ENCODE results near the gene AHCYL2.
"Not testable (repeated sequence)": the region's sequence is repeated elsewhere in the genome, so short reads cannot be mapped to it uniquely, and the experiment has no call there.

The AHCYL2 gene

DNA sequence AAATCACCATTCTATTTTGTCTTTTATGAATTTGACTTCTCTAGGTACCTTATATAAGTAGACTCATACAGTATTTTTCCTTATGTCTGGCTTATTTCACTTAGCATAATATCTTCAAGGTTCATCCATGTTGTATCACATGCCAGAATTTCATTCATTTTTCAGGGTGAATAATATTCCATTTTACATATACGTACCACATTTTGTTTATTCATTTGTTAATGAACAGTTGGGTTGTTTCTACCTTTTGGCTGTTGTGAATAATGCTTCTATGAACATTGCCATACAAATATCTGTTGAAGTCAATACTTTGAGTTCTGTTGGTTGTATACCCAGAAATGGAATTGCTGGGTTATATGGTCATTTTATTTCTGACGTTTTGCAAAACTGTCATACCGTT, 20.7 kb downstream of the AHCYL2 start:
- no peak for DNase-seq

DNA sequence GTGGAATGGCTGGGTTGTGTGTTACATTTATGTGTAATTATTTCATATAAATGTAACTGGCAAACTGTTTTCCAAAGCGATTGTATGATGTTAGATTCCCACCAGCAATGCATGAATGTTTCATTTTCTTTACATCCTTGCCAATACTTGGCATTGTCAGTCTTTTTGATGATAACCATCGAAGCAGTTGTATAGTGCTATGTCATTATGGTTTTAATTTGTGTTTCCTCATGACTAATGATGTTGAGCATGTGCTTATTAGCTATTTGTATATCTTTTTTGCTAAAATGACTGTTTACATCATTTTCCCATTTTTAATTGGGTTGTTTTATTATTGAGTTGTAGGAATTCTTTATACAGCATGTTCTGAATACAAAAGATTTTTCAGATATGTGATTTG, 22.3 kb downstream of the AHCYL2 start:
- DNase-seq: no peak

DNA sequence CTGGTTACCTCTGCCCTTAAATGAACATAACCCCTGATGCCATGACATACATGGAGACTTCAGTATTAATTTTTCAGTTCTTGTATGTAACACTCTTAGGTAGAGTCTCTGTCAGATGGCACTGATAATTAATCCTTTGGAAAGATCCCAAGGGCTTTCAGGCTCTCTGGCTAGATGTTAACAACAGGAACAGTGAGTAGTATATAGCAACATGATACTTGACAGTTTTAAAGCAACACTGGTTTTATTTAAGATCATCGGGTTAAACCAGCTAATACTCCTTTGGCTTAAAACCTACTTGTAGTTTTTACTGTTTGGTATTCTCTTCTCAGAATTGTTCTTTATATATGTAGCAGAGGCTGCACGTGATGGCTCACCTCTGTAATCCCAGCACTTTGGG, 27.3 kb downstream of the AHCYL2 start:
- no peak for DNase-seq

DNA sequence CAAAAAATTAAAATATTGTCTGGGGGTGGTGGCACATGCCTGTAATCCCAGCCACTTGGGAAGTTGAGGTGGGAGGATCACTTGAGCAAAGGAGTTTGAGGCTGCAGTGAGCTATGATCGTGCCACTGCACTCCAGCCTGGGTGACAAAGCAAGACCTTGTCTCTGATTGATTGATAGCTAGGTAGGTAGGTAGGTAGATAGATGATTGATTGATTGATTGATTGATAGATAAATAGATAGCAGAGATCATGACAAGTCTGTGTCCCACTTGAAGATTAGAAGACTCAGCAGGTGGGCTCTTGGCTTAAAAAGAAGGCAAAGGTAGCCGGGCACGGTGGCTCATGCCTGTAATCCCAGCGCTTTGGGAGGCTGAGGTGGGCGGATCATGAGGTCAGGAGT, 27.8 kb downstream of the AHCYL2 start:
- DNase-seq: not testable (repeated sequence)

DNA sequence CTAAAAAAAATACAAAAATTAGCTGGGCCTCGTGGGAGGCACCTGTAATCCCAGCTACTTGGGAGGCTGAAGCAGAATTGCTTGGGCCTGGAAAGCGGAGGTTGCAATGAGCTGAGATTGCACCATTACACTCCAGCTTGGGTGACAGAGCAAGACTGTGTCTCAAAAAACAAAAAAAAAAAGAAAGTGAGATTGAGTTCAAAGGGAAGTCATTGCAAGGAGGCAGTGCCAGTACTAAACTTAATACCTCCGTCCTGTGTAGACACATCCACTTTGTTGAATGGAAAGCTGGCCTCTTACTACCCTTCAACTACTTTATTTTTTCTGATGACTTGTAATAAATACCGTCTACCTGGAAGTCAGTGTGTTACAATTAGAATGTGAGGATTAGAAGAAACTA, 31.0 kb downstream of the AHCYL2 start:
- DNase-seq: no peak

DNA sequence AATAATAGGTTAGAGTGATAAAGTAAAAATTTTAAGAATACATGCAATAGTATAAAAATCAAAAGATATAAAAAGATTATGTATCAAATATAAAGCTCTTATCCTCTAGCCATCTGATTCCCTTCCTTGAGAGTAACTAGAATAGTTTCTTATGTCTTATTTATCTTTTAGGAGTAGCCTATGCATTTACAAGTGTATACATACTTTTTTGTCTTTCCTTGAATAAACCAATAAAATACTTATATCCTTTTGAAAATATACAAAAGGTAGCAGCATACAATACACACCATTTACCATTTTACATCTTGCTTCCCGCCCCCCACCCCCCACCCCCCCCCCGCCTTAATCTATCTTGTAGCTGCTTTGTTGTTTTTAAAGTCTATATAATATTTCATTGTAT, 31.4 kb downstream of the AHCYL2 start:
- no peak for DNase-seq

DNA sequence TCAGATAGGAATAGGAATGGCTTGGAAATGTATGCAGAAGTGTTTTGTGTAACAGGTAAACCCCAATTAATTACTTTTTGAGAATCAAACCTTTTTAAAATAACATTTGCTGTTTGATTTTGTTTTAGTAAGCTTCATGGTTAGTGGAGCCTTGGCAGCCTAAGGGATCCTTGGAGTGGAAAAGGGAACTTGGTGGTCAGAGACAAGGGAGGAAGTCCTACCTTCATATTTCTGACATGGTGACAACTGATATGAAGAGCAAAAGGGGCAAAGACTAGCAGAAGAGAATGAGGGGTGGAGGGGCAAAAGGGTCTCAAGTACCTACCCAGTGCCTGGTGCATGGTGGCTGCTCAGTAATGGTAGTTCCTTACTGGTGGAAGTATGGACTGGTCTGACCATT, 32.3 kb downstream of the AHCYL2 start:
- no peak for DNase-seq

DNA sequence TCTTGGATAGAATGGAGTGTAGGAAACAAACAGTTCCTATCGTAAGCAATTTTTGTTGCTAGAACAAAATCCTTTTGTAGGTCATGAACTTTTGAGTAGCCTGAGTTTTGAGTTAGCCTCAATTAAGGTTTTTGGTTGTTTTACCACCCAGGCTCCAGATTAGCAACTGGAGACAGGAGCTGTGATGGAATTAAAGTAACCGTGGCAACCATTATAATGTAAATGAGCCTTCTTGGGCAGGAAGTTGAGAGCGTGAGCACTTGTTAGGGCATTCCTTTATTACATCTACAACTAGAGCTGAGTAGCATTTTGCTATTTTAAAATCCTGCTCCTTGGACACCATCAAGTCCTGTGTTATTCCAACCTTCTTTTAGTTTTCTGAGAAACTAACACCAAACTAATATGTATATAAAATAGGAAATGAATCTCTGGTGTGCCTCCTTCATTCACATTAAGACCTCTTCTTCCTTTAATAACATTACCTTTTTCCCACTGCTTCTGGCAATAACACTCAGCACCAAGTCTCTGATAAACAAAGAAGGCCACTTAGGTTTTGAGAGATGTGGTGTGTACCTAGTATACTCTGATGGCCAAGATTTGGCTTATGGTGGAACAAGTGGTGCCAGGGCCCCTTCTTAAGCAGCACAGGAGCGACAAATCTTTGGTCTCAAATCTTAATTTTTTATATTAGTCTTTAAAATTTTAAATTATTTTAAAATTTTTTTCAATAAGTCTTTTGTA, 34.0 kb downstream of the AHCYL2 start:
- no peak for DNase-seq

DNA sequence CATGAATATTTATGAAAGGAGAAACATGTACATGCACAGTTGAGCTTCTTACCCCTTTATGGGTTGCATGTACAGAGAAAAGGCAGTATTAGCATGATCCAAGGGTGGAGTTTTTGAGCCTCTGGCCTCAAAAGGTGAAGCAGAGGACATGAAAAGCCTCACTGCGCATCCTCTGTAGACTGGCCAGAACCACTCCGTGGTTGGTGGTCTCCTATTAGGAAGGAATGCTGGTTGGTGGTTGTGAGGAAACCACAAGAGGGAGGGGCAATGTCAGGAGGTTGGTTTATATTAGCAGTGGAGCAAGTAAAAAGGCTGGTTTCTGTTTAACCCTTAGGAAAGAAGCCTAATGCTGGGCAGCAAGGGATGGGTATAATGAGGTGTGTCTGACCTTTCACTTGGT, 37.5 kb downstream of the AHCYL2 start:
- no peak for DNase-seq

DNA sequence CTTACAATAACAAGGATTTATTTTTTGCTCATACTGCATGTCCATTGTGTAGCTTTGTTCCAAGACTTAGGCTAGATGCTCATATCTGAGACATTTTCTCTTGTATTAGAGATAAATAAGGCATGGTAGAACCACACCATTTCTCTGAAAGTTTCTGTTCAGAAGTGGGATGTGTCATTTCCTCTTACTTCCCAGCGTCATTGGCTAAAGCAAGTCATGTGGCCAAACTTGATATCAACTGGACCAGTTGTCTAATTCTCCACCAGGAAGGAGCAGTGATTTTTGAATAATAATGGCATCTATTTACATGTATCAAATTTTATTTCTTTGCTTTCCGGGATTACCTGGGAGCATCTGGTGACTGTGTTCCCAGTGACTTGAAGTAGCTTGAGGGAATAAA, 38.3 kb downstream of the AHCYL2 start:
- no peak for DNase-seq

DNA sequence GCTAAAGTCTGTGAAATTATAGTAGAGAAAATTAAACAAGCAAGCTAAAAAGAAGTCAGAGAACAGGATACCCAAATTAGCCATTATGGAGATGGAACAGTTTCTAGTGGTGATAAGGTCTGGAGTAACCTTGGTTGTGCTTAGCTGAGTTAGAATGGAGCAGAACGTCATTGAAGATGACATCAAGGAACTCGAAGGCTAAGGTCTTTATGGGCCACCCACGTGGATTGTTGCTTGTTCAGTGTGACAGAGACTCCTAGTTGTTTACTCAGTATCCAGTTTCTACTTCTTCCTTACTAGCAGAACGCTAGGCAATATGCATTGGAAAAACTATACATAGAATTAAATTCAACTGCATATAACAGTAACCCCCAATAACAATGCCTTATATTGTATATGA, 39.7 kb downstream of the AHCYL2 start:
- DNase-seq: no peak

DNA sequence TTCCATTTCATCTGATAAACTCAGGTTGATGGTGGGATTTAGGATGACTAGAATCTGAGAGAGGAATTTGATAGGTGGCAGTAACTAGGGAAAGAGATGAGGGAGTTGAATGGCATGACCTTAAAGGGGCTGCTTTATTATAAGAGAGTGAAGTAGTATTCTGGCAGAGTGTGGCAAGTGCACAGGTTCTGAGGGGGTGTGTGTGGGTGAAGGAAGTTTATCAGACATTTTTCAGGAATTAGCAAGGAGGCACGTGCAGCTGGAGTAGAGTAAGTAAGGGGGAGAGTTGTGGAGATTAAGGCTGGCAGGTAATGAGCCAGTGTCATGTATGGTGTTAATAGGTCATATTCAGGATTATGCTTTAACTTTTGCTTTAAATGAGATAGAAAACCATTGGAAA, 40.5 kb downstream of the AHCYL2 start:
- no peak for DNase-seq

DNA sequence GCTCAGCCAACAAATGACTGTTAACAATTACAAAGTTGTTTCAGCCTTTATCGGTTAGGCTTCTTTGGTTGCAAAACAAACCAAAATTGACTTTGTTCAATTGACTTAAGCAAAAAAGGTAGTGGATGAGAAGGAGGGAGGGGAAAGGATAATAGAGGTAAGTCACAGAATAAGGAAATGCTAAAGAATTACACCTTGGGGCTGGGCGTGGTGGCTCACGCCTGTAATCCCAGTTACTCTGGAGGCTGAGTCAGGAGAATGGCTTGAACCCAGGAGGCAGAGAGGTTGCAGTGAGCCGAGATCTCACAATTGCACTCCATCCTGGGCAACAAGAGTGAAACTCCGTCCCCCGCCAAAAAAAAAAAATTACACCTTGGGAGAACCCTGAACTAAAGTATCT, 41.4 kb downstream of the AHCYL2 start:
- DNase-seq: no peak

DNA sequence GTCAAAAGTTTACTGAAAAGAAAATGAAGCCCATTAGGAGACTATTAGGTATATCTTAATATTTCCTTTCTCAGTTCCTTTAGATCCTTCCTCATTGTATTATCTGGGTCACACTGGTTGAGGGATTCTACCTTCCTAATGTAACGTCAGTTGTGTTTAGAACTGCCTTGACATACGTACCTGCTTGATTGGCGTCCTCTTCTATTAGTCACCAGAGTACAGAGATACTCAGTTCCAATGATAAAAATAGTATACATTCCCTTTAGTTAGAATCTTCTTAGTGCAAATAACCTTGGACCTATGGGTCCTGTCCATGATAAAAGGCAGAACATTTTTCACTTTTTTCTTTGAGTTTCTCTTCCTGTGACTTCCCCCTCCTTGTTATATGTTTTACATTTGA, 45.2 kb downstream of the AHCYL2 start:
- no peak for DNase-seq

DNA sequence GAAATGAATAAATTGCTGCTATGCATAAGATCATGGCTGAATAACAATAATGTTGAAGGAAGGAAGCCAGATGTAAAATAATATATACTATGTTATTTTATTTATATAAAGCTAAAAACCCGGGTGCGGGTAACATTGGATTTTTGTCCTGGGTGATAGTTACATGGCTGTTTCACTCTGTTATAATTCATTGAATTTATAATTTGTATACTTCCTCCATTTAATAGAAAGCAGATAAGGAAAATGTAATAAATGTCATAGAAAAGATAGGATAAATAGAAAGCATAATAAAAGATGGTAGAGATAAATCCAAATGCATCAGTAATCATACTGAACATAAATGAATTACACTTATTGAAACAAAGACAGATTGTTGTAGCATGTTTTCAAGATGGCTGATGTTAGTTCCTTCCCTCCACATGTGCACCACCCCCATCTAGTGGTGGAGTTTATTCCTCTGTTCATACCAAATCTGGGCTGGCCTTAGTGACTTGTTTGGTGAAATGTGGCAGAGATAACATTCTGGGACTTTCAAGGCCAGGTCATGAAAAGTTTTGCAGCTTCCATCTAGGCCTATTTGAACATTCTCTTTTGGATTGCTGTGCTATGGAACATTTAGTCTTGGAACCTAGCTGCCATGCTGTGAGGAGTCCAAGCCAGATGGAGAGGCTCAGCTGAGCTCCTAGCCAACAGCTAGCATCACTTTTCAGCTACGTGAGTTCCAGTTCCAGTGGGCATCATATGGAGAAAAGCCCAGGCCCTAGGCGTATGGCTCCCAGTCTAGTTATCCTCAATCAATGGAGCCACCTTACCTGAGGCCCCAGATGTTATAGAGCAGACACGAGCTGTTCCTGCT, 46.9 kb downstream of the AHCYL2 start:
- DNase-seq: peak; percentile 66

DNA sequence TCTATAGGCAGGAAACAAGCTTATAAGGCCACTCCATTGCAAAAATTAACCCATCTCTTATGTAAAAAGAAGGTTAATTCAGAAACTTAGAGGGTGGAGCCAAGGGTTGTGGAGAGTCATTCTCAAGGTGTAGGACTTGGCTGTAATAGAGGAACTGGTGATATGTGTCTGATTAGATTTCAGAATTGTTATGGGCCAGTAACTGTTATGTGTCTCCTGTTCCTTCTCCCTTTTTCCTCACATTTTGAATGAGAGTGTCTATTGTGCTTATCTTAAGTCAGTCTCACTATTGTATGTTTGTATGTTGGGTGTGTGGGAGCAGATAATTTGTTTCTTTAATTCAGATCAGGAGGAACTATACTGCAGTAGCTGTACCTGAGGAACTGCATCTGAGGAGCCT, 49.1 kb downstream of the AHCYL2 start:
- no peak for DNase-seq

DNA sequence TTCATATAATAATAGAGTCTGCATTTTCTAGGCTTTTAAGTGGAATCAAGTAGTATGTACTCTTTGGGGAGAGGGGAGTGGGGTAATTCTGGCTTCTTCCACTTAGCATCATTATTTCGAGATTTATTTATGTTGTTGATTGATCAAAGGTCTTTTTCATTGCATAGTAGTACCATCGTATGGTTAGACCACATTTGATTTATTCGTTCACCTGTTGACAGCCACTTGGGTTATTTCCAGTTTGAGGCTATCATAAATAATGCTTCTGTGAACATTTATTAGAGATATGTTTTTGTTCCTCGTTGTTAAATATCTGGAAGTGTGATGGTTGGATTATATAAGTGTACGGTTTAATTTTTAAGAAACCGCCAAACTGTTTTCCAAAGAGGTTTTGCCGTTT, 52.8 kb downstream of the AHCYL2 start:
- DNase-seq: no peak

DNA sequence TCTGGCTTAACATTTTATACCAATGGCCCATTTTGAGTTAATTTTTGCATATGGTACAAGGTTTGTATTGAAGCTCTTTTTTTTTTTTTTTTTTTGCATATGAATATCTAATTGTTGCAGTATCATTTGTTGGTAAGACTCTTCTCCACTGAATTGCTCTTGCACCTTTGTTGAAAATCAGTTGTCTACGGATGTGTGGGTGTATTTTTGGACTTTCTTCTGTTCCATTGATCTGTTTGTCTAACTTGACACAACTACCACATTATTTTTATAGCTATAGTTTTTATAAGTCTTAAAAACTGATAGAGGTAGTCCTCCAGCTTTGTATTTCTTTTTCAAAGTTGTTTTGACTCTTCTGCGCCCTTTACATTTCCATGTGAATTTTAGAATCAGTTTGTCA, 53.9 kb downstream of the AHCYL2 start:
- DNase-seq: no peak

DNA sequence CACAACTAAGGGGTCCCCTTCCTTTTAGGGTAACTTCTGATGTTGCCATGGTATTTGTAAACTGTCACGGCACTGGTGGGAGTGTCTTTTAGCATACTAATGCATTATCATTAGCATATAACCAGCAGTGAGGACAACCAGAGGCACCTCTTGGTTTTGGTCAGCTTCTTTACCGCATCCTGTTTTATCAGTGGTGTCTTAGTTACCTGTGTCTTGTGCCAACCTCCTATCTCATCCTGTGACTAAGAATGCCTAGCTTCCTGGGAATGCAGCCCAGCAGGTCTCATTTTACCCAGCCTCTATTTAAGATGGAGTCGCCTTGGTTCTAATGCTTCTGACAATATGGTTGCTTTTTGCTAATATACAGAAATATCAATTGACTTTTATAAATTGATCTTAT, 54.9 kb downstream of the AHCYL2 start:
- no peak for DNase-seq

DNA sequence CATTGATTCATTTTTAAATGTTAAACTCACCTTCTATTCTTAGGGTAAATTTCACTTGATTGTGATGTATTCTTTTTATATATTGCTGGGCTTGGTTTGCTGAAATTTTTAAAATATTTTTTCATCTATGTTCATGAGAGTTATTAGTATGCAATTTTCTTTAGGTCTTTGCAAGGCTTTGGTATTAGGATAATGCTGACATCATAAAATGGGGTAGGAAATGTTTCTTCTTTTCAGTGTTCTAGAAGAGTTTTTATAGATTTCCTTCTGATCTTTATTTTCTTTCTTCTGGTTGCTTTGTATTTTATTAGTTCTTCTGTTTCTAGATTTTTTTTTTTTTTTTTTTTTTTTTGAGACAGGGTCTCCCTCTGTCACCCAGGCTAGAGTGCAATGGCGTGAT, 56.3 kb downstream of the AHCYL2 start:
- no peak for DNase-seq

DNA sequence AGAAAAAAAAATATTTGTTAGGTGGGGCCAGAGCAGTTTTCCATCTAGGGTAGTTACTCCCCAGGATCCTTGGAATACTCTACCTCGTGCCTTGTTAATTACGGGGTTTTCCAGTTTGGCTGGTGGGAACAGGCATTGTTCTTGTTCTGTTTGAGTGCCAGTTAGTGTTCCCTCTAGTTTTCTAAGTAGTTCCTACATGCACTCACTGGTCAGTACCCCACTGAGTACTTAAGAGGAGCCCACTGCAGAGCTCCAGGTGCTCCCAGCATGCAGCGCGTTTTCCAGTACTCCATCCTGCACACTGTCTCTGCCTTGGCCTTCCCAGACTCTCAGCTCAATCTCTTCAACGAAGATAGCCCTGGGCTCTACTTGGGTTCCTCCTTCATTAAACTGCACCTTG, 58.0 kb downstream of the AHCYL2 start:
- no peak for DNase-seq

DNA sequence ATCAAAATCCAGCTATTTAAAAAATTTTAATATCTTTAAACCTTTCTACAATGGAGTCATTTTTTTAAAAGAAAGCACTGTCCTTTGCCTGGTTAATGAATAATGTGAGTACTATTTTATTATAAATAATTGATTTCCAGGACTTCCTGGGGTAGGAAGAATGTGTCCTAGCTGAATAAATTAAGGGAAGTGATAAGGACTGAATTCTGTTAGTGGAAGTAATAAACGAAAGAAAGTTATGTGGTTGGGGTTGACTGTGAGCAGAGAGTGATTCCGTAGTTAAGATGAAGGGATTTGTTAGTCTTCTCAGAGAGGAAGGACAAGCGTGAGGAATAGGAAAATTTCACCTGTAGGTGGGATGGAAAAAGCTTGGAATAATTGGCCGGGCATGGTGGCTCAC, 59.1 kb downstream of the AHCYL2 start:
- no peak for DNase-seq

DNA sequence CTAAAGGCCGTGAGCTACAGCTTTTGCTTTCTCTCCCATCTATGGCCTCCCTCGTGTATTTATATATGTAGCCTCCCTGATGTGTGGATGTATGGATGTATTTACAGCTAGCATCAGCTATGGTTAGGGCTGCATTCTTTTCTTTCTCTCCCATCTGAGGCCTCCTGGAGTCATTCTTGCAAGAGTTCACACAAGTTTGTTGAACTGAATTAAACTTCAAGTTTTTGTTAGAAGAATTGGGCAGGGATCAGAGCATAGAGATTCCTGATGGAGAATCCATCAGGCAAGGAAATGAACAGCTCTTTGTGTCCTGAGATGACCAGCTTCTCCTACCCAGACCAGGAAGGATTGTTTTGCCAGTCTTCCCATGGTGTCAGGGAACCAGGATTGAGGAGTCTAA, 60.3 kb downstream of the AHCYL2 start:
- DNase-seq: no peak

DNA sequence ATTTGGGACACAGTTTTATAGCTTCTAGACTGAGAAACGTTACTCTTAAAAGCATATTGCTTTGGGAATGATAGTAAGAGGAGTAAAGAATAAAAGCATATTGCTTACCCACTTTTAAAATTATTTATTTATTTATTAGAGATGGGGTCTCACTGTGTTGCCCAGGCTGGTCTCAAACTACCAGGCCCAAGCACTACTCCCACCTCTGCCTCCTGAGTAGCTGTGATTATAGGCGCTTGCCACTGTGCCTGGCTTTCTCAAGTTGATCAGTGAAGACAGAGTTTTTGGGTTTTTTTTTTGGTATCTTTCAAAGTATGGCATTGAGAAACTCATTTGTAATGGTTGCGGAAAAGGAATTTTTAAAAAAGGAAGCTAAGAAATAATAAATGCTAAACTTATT, 68.0 kb downstream of the AHCYL2 start:
- no peak for DNase-seq

DNA sequence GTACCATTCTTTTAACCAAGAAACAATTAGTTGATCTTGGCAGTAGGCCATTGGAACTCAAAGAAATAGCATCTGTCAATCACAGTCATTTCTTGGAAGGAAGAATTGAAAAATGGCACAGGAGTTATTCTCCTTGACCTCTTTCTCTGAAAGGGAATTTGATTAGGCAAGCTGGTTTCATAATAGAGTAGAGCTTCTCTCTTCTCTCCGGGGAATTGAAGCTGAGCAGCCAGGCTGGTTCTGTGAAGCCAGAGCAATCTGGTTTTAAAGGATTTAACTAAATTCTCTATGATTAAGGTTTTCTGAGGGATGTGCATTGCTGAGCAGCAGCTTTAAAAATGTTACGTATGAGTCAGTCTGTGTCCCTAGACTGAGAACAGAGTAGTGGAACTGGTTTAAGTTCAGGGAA, 70.2 kb downstream of the AHCYL2 start:
- no peak for DNase-seq

All from activated T-cell treated with anti-CD3 and anti-CD28 coated beads for 4 hours (primary cell).